GM21528 (cell line): ENCODE results near the gene GOLGA8H.
A peak's percentile ranks its signal among the peaks of the same experiment; 100 is the strongest.
"Not testable (repeated sequence)": the region's sequence is repeated elsewhere in the genome, so short reads cannot be mapped to it uniquely, and the experiment has no call there.

ENCODE experiments used
- ATAC-seq: cut with Tn5 transposase; IDR thresholded peaks from one replicate; pipeline ENCODE4 v1.9.1; 2021; ENCODE audit warnings: mild to moderate bottlenecking, moderate library complexity; ENCODE audit not compliant: unreplicated experiment, low FRiP score

GOLGA8H gene

GRCh38 chr15:30603796-30604195 is at the start of gene GOLGA8H:
TSS of gene GOLGA8H (plus strand) at chr15:30604028. CDS start at chr15:30604126, 98 bp downstream.
- not testable (repeated sequence) for ATAC-seq

GRCh38 chr15:30566949-30567348 is 36.9 kb upstream of the GOLGA8H start:
- not testable (repeated sequence) for ATAC-seq

GRCh38 chr15:30573012-30573491 is 30.8 kb upstream of the GOLGA8H start:
- ATAC-seq = not testable (repeated sequence)

GRCh38 chr15:30579394-30579970 is 24.3 kb upstream of the GOLGA8H start:
- ATAC-seq = not testable (repeated sequence)

- not testable (repeated sequence) for ATAC-seq
Observed at GRCh38 chr15:30580716-30581115, 23.1 kb upstream of the GOLGA8H start.

- not testable (repeated sequence) for ATAC-seq
Observed at GRCh38 chr15:30598953-30599352, 4.9 kb upstream of the GOLGA8H start.

- not testable (repeated sequence) for ATAC-seq
Observed at GRCh38 chr15:30612271-30612670, 8.4 kb downstream of the GOLGA8H start.

GRCh38 chr15:30621342-30621741 is 17.5 kb downstream of the GOLGA8H start:
- not testable (repeated sequence) for ATAC-seq

- ATAC-seq = peak; percentile 92
Observed at GRCh38 chr15:30625436-30626193, 21.8 kb downstream of the GOLGA8H start, which contains the start of gene ARHGAP11B. TSS of gene ARHGAP11B (plus strand) at chr15:30626128.

- ATAC-seq = peak; percentile 5
Observed at GRCh38 chr15:30626194-30626565, 22.4 kb downstream of the GOLGA8H start.

- ATAC-seq = peak; percentile 4
Observed at GRCh38 chr15:30626632-30627031, 22.8 kb downstream of the GOLGA8H start.

GRCh38 chr15:30650012-30650929 is 46.4 kb downstream of the GOLGA8H start:
- peak; percentile 79 for ATAC-seq

GRCh38 chr15:30661154-30661553 is 57.3 kb downstream of the GOLGA8H start:
- not testable (repeated sequence) for ATAC-seq
